HG03457 (cell line): Measurements from ENCODE around the gene SUSD1.
A peak's percentile ranks its signal among the peaks of the same experiment; 100 is the strongest.

Experiments
- ATAC-seq: cut with Tn5 transposase; IDR thresholded peaks from one replicate; pipeline ENCODE4 v1.9.1; 2021; ENCODE audit warnings: moderate number of reproducible peaks; ENCODE audit not compliant: unreplicated experiment

SUSD1 gene

DNA sequence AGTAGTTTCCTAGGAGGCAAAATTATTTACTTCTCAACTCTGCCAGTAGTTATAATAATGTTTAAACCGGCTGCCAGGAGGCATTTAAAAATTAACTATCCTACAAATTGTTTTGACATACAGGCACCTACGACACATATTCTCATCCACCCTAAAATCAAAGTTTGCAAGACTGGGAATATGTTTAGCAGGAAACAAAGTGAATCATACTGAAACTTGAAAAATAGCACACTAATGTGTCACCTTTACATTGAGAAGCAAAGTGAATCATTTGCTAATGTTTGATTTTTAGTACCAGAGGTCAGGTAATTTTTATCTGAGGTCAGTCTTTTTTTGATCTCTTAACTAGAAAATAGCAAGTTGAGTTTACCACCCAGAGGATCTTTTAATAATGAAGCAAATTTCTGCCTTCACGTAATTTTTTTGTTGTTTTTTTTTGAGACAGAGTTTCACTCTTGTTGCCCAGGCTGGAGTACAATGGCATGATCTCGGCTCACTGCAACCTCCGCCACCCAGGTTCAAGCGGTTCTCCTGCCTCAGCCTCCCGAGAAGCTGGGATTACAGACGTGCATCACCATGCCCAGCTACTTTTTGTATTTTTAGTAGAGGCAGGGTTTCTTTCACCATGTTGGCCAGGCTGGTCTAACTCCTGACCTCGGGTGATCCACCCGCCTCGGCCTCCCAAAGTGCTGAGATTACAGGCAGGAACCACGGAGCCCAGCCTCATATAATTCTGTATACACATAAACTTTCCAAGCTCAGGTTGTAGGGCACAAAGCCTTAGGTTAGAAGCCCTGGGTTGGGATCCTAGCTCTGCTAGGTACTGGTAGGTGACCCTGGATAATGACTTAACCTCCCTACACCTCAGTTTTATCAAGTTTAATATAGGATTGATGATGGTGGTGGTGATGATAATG, 154.2 kb downstream of the SUSD1 start:
- ATAC-seq: peak; percentile 73

DNA sequence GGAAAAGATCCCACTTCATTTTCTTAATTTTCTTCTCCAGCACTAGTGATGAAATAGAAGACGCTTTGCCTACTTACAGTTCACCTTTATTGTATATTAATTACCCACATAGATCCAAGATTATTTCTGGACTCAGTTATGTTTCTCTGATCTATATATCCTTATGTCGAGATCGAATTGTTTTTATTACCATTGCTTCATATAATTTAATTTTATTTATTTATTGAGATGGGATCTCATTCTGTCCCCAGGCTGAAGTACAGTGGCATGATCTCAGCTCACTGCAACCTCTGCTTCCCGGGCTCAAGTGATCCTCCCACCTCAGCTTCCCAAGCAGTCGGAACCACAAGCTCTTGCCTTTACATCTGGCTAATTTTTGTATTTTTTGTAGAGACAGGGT, 157.2 kb downstream of the SUSD1 start:
- ATAC-seq: no peak

DNA sequence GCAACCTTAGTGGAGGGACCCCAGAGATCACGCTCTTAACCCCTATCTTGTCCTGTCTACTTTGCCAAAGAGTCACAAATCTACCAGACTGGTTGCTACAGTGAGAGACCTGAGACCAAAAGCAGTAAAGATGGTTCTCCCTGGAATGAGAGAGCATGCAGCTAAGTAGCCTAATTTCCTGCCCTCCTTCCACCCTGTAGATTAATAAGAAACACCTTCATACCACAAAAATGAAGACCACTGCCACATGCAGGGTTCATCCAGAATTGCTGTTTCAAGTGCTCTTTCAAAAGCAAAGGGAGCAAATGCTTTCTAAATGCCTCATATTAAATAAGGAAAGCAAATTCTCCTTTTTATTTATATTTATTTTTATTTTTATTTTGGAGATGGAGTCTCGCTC, 159.4 kb downstream of the SUSD1 start:
- ATAC-seq: no peak

DNA sequence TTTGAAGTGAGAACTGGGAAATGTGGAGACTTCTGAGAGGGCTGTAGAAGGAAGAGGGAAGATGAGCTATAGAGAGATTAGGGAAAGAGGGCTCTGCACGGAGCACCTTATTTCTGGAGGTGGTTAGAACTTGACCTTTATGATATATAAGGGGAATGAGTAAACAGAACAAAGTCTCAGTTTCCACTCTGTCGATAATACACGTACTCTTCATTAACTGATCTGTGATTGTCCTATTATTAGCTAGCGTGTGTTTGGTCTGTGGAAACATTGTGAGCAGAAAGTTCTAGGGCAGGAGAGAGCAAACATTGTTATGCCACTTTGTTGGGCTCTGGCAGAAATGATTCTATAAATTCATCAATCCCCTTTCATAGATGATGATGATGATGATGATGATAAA, 159.9 kb downstream of the SUSD1 start:
- ATAC-seq: no peak

DNA sequence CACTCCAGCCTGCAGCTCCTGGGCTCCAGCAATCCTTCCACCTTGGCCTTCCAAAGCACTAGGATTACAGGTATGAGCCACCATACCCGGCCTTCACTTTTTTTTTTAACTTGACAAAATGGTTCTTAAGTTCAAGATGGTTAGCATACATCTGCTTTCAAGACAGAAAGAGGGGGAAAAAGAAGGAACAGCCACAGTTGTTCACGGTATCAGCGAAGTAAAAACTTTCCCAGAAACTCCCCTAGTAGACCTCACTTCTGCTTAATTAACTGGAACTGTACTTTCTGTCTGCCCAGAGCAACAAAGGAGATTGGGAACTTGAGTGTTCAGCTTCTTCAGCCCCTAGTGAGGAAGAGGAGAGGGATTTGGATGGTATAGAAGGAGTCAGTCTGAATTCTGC, 161.8 kb downstream of the SUSD1 start:
- ATAC-seq: no peak

DNA sequence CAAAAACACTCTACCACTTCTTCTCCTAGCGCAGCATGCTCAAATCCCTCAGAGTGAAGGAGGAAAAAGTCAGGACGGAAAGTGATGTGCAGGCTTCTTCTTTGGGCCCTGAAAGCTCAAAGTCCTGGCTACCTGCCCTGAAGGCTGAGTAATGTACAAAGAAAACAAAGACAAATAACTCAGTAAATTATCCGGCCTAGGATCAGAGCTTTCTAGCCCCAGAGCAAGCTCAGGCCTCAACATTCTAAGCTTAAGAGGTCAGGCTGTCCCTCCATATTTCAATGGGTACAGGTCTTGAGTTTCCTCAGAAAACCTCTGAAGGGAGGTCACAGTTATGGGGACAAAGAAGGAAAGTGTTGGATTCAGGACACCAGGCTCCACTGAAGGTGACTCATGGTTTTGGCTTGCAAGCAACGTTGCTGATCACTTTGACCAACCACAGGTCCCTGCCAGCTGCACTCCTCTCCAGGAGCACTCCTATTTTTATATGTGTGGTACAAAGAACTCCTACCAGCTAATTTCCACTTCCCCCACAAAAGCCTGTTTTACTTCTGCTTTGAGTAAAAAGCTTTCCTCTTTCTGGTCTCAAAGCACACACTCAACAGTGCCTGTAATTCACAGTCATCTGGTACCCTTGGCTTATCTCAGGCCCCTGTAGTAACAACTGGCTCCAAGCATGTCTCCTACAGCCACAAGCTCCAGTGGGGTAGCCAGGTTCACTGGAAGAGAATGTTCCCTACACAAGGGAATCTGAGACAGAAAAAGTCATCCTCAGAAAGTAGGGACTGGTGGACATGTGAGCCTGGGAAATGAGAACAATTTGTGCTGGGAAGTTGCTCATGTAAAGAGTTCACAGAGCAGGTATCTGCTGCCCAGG, 162.8 kb downstream of the SUSD1 start:
- peak; percentile 79 for ATAC-seq

DNA sequence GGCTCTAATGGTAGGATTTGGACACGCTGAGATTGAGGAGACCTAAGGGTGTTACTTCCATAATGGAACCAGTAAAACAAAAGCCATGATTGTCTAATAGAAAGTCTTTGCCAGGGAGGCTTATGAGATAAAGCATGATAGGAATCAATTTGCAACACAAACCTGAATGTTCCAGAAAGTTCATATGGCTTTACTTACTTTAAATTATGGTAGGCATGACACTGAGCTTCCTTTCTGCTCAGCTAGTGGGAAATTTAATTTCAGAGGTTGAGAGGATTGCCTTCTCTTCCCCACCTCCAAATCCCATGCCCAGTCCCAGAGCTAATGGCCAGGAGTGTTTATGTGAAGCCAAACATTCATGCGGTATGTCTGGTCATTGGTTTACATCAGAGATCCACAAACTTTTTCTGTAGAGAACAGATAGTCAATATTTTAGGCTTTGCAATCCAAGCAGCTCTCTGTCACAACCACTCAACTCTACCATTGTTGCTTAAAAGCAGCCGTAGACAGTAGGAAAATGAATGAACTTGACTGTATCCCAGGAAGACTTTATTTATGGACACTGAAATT, 164.0 kb downstream of the SUSD1 start:
- no peak for ATAC-seq

DNA sequence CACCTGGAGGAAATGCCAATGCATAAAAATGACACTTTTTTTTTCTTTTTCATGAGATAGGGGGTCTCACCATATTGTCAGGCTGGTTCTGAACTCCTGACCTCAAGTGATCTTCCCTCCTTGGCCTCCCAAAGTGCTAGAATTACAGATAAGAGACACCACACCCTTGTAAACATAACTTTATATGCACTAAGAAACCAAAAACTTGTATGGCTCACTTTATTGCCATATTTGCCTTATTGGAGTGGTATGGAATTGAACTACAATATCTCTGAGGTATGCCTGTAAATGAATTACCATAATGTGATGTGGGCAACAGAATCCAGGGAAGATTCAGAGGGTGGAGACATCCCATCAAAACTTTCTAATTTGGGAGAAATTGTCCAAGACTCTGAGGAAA, 164.6 kb downstream of the SUSD1 start:
- ATAC-seq: no peak

DNA sequence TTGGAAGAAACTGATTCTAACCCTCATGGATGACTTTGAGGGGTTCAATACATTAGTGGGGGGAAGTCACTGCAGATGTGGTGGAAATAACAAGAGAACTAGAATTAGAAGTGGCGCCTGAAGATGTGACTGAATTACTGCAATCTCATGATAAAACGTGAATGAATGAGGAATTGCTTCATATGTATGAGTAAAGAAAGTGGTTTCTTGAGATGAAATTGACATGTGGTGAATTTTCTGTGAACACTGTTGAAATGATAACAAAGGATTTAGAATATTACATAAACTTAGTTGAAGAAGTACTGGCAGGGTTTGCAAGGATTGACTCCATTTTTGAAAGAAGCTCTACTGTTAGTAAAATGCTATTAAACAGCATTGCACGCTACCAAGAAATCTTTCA, 165.4 kb downstream of the SUSD1 start:
- no peak for ATAC-seq

DNA sequence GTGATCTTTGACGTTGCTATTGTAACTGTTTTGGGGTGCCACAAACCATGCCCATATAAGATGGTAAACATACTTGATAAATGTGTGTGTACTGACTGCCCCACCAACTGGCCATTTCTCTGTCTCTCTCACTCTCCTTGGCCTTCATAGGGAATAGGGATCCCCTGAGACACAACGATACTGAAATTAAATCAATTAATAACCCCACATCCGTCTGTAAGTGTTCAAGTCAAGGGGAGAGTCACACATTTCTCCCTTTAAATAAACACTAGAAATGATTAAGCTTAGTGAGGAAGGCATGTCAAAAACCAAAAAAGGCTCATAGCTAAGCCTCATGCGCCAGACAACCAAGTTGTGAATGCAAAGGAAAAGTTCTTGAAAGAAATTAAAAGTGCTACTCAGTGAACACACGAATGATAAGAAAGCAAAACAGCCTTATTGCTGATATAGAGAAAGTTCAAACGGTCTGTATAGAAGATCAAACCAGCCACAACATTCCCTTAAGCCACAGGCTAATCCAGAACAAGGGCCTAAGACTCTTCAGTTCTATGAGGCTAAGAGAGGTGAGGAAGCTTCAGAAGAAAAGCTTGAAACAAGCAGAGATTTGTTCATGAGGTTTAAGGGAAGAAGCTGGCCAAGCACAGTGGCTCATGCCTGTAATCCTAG, 167.4 kb downstream of the SUSD1 start:
- ATAC-seq: no peak

DNA sequence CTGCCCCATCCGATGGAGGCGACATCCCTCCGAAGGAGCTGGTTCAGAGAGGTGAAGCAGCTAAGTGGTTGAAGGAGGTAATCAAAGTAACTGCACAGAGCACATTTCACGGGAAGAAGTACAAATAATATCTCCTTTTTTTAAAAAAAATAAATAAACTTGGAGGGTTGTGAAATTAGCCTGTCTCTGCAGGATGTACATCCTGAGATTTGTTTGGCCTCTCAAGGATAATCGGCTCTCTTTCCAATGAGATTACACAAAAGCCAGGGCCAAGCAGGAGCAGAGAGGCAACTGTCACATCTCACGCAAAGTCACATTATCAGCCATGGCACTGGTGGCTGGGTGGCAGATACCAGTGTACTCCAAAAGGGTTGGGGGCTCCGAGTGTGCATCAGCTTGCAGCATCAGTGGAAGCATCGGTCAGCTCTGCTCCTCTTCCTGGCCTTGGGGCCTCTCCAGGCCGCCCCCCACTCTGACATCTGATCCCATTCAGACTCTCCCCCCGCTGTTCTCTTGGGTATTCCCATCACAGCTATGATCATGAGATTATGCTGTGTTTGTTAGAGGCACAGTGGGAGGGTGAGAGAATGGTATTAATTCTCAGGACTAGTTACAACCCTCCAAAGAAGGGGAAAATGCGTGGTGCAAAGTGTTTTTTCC, 168.6 kb downstream of the SUSD1 start:
- no peak for ATAC-seq

DNA sequence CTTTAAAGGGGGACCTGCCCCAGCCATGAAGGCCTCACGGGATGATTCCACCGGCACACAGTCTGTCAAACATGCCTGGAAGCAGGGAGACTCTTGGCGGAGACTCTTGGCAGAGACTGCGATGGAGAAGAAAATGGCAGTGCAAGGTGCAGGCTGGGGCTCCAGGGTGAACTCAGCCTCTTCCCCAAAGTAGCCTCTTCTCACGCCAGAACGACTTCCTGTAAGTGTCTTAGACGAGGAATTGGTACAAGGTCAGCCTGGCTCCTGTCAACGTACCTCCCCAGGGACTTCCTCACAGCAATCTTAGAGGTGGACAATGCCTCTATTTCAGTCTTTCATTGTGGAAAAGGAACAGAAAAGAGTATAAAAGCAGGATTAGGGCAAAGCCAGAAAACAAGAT, 169.2 kb downstream of the SUSD1 start:
- no peak for ATAC-seq

DNA sequence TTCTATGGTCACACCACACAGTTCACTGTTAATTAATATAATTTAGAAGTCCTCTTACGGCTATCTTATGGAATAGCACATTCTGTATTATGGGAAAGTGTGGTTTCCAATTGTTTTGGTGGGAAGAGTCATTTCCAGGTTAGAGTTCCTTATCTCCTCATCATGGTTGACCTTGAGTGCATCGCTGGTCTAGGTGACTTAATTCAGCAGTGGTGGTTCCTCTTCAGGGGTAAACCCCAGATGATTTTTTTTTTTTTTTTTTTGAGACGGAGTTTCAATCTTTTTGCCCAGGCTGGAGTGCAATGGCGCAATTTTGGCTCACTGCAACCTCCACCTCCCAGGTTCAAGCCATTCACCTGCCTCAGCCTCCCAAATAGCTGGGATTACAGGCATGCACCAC, 171.6 kb downstream of the SUSD1 start:
- no peak for ATAC-seq

DNA sequence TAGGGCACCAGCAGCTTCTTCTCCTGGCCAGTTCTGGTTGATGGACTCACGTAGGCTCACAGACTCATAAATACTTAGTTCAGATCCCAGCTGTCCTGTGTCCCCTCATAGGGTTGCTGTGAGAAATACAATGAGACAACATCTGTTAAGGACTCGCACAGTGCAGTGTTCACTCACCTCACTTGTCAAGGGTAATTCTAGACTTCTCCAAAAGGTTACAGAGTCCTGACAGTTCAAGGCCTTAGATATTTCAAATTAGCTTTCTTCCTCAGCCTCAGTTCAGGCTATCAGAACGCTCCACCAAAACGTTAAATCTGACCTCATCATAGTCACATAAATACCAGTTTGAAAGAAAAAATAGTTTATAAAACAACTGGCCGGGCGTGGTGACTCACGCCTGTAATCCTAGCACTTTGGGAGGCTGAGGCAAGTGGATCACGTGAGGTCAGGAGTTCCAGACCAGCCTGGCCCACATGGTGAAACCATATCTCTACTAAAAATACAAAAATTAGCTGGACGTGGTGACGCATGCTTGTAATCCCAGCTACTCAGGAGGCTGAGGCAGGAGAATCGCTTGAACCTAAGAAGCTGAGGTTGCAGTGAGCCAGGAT, 172.1 kb downstream of the SUSD1 start:
- ATAC-seq: no peak

DNA sequence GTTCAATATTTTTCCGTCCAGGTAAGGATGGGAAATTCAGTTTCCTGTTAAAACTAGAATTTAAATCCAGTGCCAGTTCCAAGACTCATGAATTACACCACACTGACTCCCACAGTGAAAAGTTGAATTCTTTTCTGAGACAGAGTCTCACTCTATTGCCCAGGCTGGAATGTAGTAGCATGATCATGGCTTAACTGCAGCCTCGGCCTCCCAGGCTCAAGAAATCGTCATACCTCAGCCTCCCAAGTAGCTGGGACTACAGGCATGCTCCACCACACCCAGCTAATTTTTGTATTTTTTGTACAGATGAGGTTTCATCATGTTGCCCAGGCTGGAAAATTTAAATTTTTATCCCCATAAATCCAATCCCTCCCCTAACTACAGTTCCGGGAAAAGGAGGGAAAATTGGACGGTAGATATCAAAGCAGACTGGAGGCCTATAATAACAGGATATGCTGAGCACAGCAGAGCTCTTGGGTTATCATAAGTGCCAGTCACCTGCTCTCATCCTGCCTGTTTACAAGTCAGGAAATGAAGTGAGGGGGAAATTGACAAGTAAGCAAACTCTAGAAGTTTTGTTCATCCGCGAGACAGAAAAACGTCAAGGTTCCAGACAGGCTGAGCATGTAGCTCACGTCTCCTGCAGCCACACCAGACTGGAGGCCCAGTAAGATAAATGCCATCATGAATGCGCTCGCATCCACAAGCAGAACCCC, 172.8 kb downstream of the SUSD1 start:
- no peak for ATAC-seq

DNA sequence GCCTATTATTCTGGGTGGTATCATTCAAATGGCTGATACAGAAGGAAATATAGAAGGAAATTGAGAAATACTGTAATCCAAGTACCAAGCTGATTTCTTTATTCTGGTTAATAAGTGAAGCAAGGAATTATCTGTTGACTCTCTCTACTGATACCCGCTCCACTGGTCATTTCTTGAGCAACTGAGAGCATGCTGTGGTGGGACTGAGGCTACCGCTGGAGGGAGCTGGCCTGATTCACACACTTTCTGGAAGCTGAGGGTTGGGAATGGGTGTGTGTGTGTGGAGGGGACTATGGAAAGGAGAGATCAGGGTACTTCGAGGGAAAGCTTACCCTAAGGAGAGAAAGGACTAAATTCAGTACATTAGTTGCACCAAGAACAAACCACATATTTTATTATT, 174.4 kb downstream of the SUSD1 start:
- ATAC-seq: no peak

DNA sequence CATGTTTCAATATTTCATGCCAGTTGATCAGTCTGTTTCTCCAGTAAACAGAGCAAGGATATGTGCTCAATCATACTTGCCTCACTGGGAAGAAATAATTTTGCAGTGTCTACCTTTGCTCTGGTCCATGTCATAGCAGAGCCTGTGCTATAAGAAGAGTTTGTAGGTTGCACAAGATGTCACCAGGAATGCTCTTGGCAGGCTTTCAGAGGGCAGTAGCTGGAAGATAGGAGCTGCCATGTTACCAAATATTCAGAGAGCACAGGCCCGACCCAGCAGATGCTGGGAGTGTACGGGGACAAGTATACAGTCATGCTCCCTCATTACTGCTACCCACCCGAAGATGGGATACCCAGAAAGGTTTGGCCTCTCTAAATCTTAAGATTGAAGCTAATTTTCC, 175.8 kb downstream of the SUSD1 start:
- ATAC-seq: no peak

DNA sequence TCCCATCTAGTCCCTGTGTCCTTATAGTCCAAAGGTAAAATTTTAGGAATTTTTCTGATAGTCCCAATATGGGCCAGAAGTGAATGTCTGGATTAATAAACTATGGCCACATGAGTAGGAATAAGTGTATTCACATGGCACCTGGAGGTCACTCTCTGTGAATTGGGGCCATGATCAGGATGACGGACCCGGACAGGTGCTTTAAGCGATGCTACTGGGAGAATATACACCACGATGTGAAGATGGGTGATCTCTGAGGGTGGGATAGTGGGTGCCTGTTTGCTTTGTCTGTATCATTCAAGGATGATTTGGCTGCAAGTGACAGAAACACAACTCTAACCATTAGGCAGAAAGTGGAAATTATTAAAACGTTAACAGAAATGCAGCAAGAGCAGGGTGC, 177.3 kb downstream of the SUSD1 start:
- ATAC-seq: no peak

DNA sequence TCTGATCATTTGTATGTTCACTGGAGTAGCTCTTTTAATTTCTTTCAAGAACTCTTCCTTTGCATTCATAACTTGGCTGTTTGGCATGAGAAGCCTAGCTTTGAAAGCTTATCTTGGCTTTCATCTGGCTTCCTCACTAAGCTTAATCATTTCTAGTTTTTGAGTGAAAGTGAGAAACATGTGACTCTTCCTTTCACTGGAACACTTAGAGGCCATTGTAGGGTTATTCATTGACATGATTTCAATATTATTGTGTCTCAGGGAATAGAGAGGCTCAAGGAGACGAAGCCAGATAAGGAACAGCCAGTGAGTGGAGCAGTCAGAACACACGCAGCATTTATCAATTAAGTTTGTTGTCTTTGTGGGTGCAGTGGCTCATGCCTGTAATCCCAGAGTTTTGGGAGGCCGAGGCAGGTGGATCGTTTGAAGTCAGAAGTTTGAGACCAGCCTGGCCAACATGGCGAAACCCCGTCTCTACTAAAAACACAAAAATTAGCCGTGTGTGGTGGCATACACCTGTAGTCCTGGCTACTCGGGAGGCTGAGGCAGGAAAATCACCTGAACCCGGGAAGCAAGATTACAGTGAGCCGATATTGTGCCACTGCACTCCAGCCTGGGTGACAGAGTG, 180.2 kb downstream of the SUSD1 start:
- ATAC-seq: no peak
